GM12878 (cell line): ENCODE measurements around the gene SCRT2.

Source experiments
- CREB1 ChIP-seq: IDR thresholded peaks from 2 replicates; pipeline ENCODE4 v1.6.1; 2012; ENCODE audit warnings: low read depth, mild to moderate bottlenecking, inconsistent platforms
- EZH2 ChIP-seq: IDR thresholded peaks from 2 replicates; pipeline ENCODE4 v1.6.1; 2012; ENCODE audit warnings: low read depth, mild to moderate bottlenecking, control low read depth, inconsistent platforms, low read length, borderline replicate concordance; ENCODE audit not compliant: control insufficient read depth
- MYC ChIP-seq: IDR thresholded peaks from 2 replicates; pipeline ENCODE4 v1.6.1; 2011; ENCODE audit warnings: mild to moderate bottlenecking, low read length, moderate library complexity, inconsistent platforms; ENCODE audit not compliant: insufficient read depth, insufficient replicate concordance, insufficient read length, severe bottlenecking
- POLR2AphosphoS5 ChIP-seq: IDR thresholded peaks from 2 replicates; pipeline ENCODE4 v1.6.1; 2011; ENCODE audit warnings: mild to moderate bottlenecking, low read length, inconsistent platforms
- SP1 ChIP-seq: IDR thresholded peaks from one replicate; pipeline ENCODE4 v1.6.1; 2011; ENCODE audit warnings: low read depth, low read length
- YY1 ChIP-seq: IDR thresholded peaks from 2 replicates; pipeline ENCODE4 v1.6.1; 2011; ENCODE audit warnings: low read depth, mild to moderate bottlenecking, low read length
- TF ChIP-seq, protein P1 (sequence below), 3 experiments: IDR thresholded peaks in 2 of 3; conservative IDR thresholded peaks in 1 of 3; 2 replicates each; pipeline ENCODE4 v1.5.1; 2011; ENCODE audit warnings: low read depth in 3 of 3, low read length in 3 of 3, mild to moderate bottlenecking in 3 of 3, control low read depth in 2 of 3, moderate library complexity in 2 of 3, inconsistent platforms in 1 of 3, mixed read lengths in 1 of 3; ENCODE audit not compliant: control insufficient read depth in 2 of 3, insufficient read depth in 1 of 3; ENCODE audit errors: extremely low read depth in 1 of 3

- no peak for TF ChIP-seq YY1
- no peak for TF ChIP-seq EZH2
- TF ChIP-seq, protein P1, sequence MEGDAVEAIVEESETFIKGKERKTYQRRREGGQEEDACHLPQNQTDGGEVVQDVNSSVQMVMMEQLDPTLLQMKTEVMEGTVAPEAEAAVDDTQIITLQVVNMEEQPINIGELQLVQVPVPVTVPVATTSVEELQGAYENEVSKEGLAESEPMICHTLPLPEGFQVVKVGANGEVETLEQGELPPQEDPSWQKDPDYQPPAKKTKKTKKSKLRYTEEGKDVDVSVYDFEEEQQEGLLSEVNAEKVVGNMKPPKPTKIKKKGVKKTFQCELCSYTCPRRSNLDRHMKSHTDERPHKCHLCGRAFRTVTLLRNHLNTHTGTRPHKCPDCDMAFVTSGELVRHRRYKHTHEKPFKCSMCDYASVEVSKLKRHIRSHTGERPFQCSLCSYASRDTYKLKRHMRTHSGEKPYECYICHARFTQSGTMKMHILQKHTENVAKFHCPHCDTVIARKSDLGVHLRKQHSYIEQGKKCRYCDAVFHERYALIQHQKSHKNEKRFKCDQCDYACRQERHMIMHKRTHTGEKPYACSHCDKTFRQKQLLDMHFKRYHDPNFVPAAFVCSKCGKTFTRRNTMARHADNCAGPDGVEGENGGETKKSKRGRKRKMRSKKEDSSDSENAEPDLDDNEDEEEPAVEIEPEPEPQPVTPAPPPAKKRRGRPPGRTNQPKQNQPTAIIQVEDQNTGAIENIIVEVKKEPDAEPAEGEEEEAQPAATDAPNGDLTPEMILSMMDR (IDR thresholded peaks at IDR 0.05 in 2 of 3, conservative IDR thresholded peaks at IDR 0.05 in 1 of 3; ENCODE audit: control insufficient read depth in 2 of 3, extremely low read depth in 1 of 3, insufficient read depth in 1 of 3, low read depth in 3 of 3, low read length in 3 of 3) = no peak
- no peak for TF ChIP-seq SP1
- TF ChIP-seq POLR2AphosphoS5 = no peak
- TF ChIP-seq MYC = no peak
- no peak for TF ChIP-seq CREB1
Measured at GRCh38 chr20:680638-681187, 5.1 kb upstream of the SCRT2 start.
